PC-3 (cell line): ENCODE data around the gene CPLX3. TPM values are rescaled to one million over a fixed set of nuclear protein-coding genes. Genes with fewer than 3 reads are reported as not detected.

Experiments
- ATAC-seq: fragments of 200-7000 bp; cut with Tn5 transposase; 2 replicates; pipeline ENCODE4 v1.9.1; 2020; ENCODE audit warnings: mild to moderate bottlenecking, moderate library complexity
- BruUV-seq: library from RNA; stranded (reverse); fragments of 400-500 nt; replicated peaks from 2 replicates; lab custom pipeline; 2021; lab: Mats Ljungman, UMichigan
- CTCF ChIA-PET: fragments of 300-600 bp; sonication (Branson Sonifier 250); formaldehyde crosslinking; loops from one replicate; lab custom pipeline; 2022; ENCODE audit warnings: antibody characterized with exemption; lab: Charles Lee
- POLR2A ChIA-PET: fragments of 300-600 bp; sonication (Branson Sonifier 250); formaldehyde crosslinking; loops from one replicate; lab custom pipeline; 2022; ENCODE audit warnings: antibody characterized with exemption; ENCODE audit not compliant: unreplicated experiment; lab: Charles Lee
- DNase-seq: peaks from one replicate; pipeline ENCODE4 v3.0.0-alpha.2; 2015
- H2AFZ ChIP-seq: fragments of 300-600 bp; sonication (generic); 2 replicates; pipeline ENCODE4 v1.6.0; 2016; ENCODE audit warnings: antibody characterized with exemption, low read length
- H3F3A ChIP-seq: fragments of 300-600 bp; sonication (generic); one replicate; pipeline ENCODE4 v1.6.0; 2017; ENCODE audit warnings: antibody characterized with exemption, low read length, control low read depth, mild to moderate bottlenecking; ENCODE audit not compliant: unreplicated experiment
- H3K27ac ChIP-seq: fragments of 300-600 bp; sonication (generic); 2 replicates; pipeline ENCODE4 v1.5.1; 2016; ENCODE audit warnings: mild to moderate bottlenecking, low read length
- H3K27me3 ChIP-seq: fragments of 300-600 bp; sonication (generic); 2 replicates; pipeline ENCODE4 v1.6.1; 2016; ENCODE audit warnings: low read length, mixed read lengths
- H3K36me3 ChIP-seq: fragments of 300-600 bp; sonication (generic); 2 replicates; pipeline ENCODE4 v1.6.1; 2016; ENCODE audit warnings: low read depth, mixed run types, low read length, mixed read lengths
- H3K4me1 ChIP-seq: fragments of 300-600 bp; sonication (generic); 2 replicates; pipeline ENCODE4 v1.5.1; 2016; ENCODE audit warnings: low read length; ENCODE audit not compliant: insufficient read depth
- H3K4me2 ChIP-seq: fragments of 300-600 bp; sonication (generic); 2 replicates; pipeline ENCODE4 v1.6.0; 2016; ENCODE audit warnings: low read length
- H3K4me3 ChIP-seq: fragments of 300-600 bp; sonication (generic); 2 replicates; pipeline ENCODE4 v1.5.1; 2016; ENCODE audit warnings: mild to moderate bottlenecking, low read length, mixed read lengths
- H3K79me2 ChIP-seq: fragments of 300-600 bp; sonication (generic); 2 replicates; pipeline ENCODE4 v1.6.1; 2017; ENCODE audit warnings: low read length, mixed read lengths
- H3K9ac ChIP-seq: fragments of 300-600 bp; sonication (generic); 2 replicates; pipeline ENCODE4 v1.6.0; 2016; ENCODE audit warnings: mild to moderate bottlenecking, low read length
- H3K9me2 ChIP-seq: fragments of 300-600 bp; sonication (generic); replicated peaks from 2 replicates; pipeline ENCODE4 v1.6.1; 2016; ENCODE audit warnings: mixed run types, low read length, mixed read lengths
- H3K9me3 ChIP-seq: fragments of 300-600 bp; sonication (generic); 2 replicates; pipeline ENCODE4 v1.6.1; 2016; ENCODE audit warnings: low read length, mixed read lengths
- H4K20me1 ChIP-seq: fragments of 300-600 bp; sonication (generic); 2 replicates; pipeline ENCODE4 v1.6.1; 2016; ENCODE audit warnings: low read length, mixed read lengths
- CTCF ChIP-seq: fragments of 300-600 bp; sonication (generic); conservative IDR thresholded peaks from 2 replicates; pipeline ENCODE4 v1.5.1; 2017; ENCODE audit warnings: antibody characterized with exemption, low read depth, mild to moderate bottlenecking, low read length
- EZH2 ChIP-seq: fragments of 300-600 bp; sonication (generic); IDR thresholded peaks from one replicate; pipeline ENCODE4 v1.6.1; 2017; ENCODE audit warnings: antibody characterized with exemption, mild to moderate bottlenecking, low read length; ENCODE audit not compliant: unreplicated experiment
- EZH2phosphoT487 ChIP-seq: fragments of 300-600 bp; sonication (generic); IDR thresholded peaks from 2 replicates; pipeline ENCODE4 v1.6.1; 2018; ENCODE audit warnings: mild to moderate bottlenecking, antibody characterized with exemption, low read length, borderline replicate concordance
- intact Hi-C: fragments of 100-400 bp; cut with micrococcal nuclease; formaldehyde crosslinking; loops from 2 replicates; pipeline ENCODE4 v1.9.0; 2023
- total RNA-seq: library from RNA; depleted of rRNA; stranded (reverse); fragments of >200 nt; gene quantifications from 2 replicates; pipeline ENCODE4 v1.2.3, GENCODE V29; 2014

Gene CPLX3
- total RNA-seq, 1 experiment from 2014 or later = not detected

DNA sequence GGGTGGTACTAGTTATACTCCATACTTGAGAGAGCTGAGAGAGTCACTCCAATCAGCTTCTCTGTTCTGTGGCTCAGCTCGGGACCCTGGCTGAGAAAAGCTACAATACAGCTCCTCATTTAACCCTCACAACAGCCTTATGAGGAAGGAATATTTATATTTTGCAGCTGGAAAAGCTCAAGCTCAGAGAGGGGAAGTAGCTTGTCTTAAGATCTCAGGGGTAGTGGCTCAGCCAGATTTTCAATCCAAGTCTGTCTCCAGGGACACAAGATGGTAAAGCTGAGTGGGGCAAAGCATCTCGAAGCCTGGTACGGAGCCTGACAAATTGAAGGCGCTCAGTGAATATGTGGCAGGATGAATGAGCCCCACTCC is 31.9 kb downstream of the CPLX3 start:
- intact Hi-C loops = no loop called here

GRCh38 chr15:74863239-74864056 is 37.0 kb downstream of the CPLX3 start:
- peak; percentile 63 for DNase-seq
- BruUV-seq = no TSS peak
- H3K27me3 ChIP-seq = no peaks in the 10 kb centered on the region
- H3K79me2 ChIP-seq = peaks cover 59% of the 10 kb centered on the region
- no peak overlapping the region for H2AFZ ChIP-seq
- ATAC-seq = peak; percentile 76
- no peak overlapping the region for H3K4me3 ChIP-seq
- H3K9me2 ChIP-seq = no peaks in the 10 kb centered on the region
- H3K36me3 ChIP-seq = 0 out of 2 replicates have a peak, but pooled peaks cover 3% of the 10 kb centered on the region
- ChIA-PET POLR2A (no interaction called here), CTCF (interaction anchor here (0.5 kb wide), 1 partner anchor 38 kb away, joined by 3 read pairs; no protein-coding TSS in a partner anchor)
- H3K9me3 ChIP-seq = no peaks in the 10 kb centered on the region
- H3F3A ChIP-seq = no peaks in the 10 kb centered on the region
- H3K9ac ChIP-seq = no peak overlapping the region
- no peaks in the 10 kb centered on the region for H4K20me1 ChIP-seq
- H3K27ac ChIP-seq = peak overlapping the region; percentile 70
- peak overlapping the region; percentile 51 for H3K4me2 ChIP-seq
- H3K4me1 ChIP-seq = peaks cover 35% of the 10 kb centered on the region
- TF ChIP-seq EZH2 (no peak), EZH2phosphoT487 (no peak), CTCF (no peak)
- intact Hi-C loops = no loop called here

More for the DNA sequence above, 31.9 kb downstream of the CPLX3 start:
- Histone ChIP-seq H3K27me3 (no peaks in the 10 kb centered on the region), H3K9ac (no peak overlapping the region), H4K20me1 (no peaks in the 10 kb centered on the region), H3K4me2 (no peak overlapping the region), H3K36me3 (no peaks in the 10 kb centered on the region), H3K4me3 (no peak overlapping the region), H3F3A (no peaks in the 10 kb centered on the region), H3K27ac (no peak overlapping the region), H3K9me2 (no peaks in the 10 kb centered on the region), H2AFZ (no peak overlapping the region), H3K79me2 (peaks cover 27% of the 10 kb centered on the region), H3K9me3 (no peaks in the 10 kb centered on the region), H3K4me1 (peaks cover 16% of the 10 kb centered on the region)
- no TSS peak for BruUV-seq
- no peak for TF ChIP-seq CTCF
- TF ChIP-seq EZH2 = no peak
- TF ChIP-seq EZH2phosphoT487 = no peak
- CTCF ChIA-PET = no interaction called here
- ATAC-seq (no peak), DNase-seq (no peak)
- POLR2A ChIA-PET = no interaction called here

DNA sequence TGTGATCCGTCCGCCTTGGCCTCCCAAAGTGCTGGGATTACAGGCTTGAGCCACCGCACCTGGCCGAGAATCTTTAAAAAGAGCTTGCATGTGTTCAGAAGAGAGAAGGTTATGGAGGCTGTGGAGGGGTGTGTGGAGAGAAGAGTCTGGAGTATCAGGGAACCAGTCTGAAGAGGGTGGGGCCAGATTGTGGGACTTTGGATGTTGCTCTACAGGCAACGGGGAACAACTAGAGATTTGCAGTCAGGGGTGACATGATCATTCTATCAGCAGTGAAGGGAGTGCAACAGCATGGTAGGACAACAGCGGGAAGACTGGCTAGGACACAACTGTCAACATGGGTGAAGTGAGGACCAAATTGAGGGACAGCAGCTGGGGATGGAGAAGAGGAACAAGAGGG is 37.9 kb downstream of the CPLX3 start:
- intact Hi-C loops = no loop called here
- 0 out of 2 replicates have a peak, but pooled peaks cover 3% of the 10 kb centered on the region for H3K36me3 ChIP-seq
- peaks cover 2% of the 10 kb centered on the region; the same call in 1 of the 2 replicates for H4K20me1 ChIP-seq
- H3K9me2 ChIP-seq = no peaks in the 10 kb centered on the region
- H3K9me3 ChIP-seq = no peaks in the 10 kb centered on the region
- no peak for TF ChIP-seq EZH2phosphoT487
- TF ChIP-seq EZH2 = no peak
- TF ChIP-seq CTCF = no peak
- POLR2A ChIA-PET = no interaction called here
- no peak overlapping the region for H2AFZ ChIP-seq
- H3K79me2 ChIP-seq = peaks cover 62% of the 10 kb centered on the region
- H3K27me3 ChIP-seq = no peaks in the 10 kb centered on the region
- peaks cover 35% of the 10 kb centered on the region for H3K4me1 ChIP-seq
- no peak overlapping the region for H3K27ac ChIP-seq
- no peak overlapping the region for H3K4me2 ChIP-seq
- ATAC-seq = no peak
- H3K4me3 ChIP-seq = no peak overlapping the region
- no peak overlapping the region for H3K9ac ChIP-seq
- no TSS peak for BruUV-seq
- CTCF ChIA-PET = interaction anchor here (0.5 kb wide), 1 partner anchor 37 kb away, joined by 3 read pairs; no protein-coding TSS in a partner anchor
- H3F3A ChIP-seq = no peaks in the 10 kb centered on the region
- no peak for DNase-seq
